Kidney epithelial cell (primary cell): ENCODE measurements around the gene LCP2. TPM values are rescaled to one million over a fixed set of nuclear protein-coding genes. Genes with fewer than 3 reads are reported as not detected.

Source experiments
- DNase-seq: peaks from one replicate; pipeline ENCODE4 v3.0.0-alpha.2; 2010; ENCODE audit warnings: low read depth
- H3K27me3 ChIP-seq: 2 replicates; pipeline ENCODE4 v1.6.0; 2011; ENCODE audit warnings: low read length; ENCODE audit not compliant: control insufficient read depth, insufficient read depth
- H3K36me3 ChIP-seq: 2 replicates; pipeline ENCODE4 v1.5.1; 2011; ENCODE audit warnings: low read length; ENCODE audit not compliant: control insufficient read depth, insufficient read depth
- H3K4me3 ChIP-seq: 2 replicates; pipeline ENCODE4 v1.5.1; 2011; ENCODE audit warnings: low read depth, mild to moderate bottlenecking, control low read depth, low read length
- CTCF ChIP-seq: IDR thresholded peaks from 2 replicates; pipeline ENCODE4 v1.5.1; 2011; ENCODE audit warnings: mild to moderate bottlenecking, moderate library complexity, low read length, control low read depth, inconsistent platforms; ENCODE audit not compliant: insufficient read depth, poor library complexity, severe bottlenecking
- total RNA-seq: library from RNA; depleted of rRNA; stranded (reverse); fragments of >200 nt; gene quantifications from 2 replicates; pipeline ENCODE4 v1.2.3, GENCODE V29; 2015

Gene LCP2
- total RNA-seq, 1 donor from 2014 or later: 0.13 TPM

- H3K36me3 ChIP-seq: no peaks in the 10 kb centered on the region
- H3K4me3 ChIP-seq: no peak overlapping the region
- no peak for DNase-seq
- no peak for TF ChIP-seq CTCF
- H3K27me3 ChIP-seq: no peaks in the 10 kb centered on the region
Measured at GRCh38 chr5:170275376-170275994, 22.1 kb downstream of the LCP2 start.

- peak; percentile 30 for TF ChIP-seq CTCF
- no peaks in the 10 kb centered on the region for H3K36me3 ChIP-seq
- no peak overlapping the region for H3K4me3 ChIP-seq
- H3K27me3 ChIP-seq: no peaks in the 10 kb centered on the region
- no peak for DNase-seq
Measured at GRCh38 chr5:170273968-170274710, 23.4 kb downstream of the LCP2 start.

- DNase-seq: no peak
- Histone ChIP-seq H3K4me3 (no peak overlapping the region), H3K36me3 (no peaks in the 10 kb centered on the region), H3K27me3 (peaks cover 14% of the 10 kb centered on the region)
- TF ChIP-seq CTCF: no peak
Measured at GRCh38 chr5:170270293-170271069, 27.1 kb downstream of the LCP2 start.

DNA sequence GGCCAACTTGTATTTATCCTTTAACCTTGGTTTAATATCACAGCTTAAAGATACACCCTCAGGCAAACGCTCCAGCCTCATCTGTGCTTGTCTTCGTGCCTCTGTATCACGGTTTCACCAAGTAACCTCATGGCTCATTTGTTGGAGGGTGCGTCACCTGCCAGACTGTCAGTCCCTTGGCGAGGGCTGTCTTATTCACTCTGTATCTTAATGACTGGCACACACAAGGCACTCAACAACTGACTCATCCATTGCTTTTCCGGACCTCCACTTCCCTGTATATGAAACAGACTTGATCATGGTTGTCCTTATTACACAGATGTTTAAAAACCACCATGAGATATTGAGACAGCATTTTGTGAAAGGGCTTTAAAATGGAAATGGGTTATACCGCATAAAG lies 28.0 kb downstream of the LCP2 start:
- no peak for TF ChIP-seq CTCF
- no peaks in the 10 kb centered on the region for H3K36me3 ChIP-seq
- no peak for DNase-seq
- no peak overlapping the region for H3K4me3 ChIP-seq
- peaks cover 16% of the 10 kb centered on the region for H3K27me3 ChIP-seq

- no peaks in the 10 kb centered on the region for H3K36me3 ChIP-seq
- DNase-seq: no peak
- no peak overlapping the region for H3K4me3 ChIP-seq
- TF ChIP-seq CTCF: no peak
- H3K27me3 ChIP-seq: peaks cover 16% of the 10 kb centered on the region
Measured at GRCh38 chr5:170268884-170269283, 28.7 kb downstream of the LCP2 start.
